Spleen (tissue), 7 donors: ENCODE measurements around the gene SLC39A10.

ENCODE experiments used
- POLR2AphosphoS5 ChIP-seq, 3 donors: sonication (generic); formaldehyde crosslinking; IDR thresholded peaks; one replicate each; pipeline ENCODE4 v1.5.1; 2017; ENCODE audit warnings: antibody characterized with exemption in 3 of 3
- TF ChIP-seq, protein P1 (sequence below), 11 experiments: fragments of 200-600 bp in 7 of 11; fragments of 450-650 bp in 4 of 11; sonication (generic) in 4 of 11; IDR thresholded peaks in 8 of 11; conservative IDR thresholded peaks in 3 of 11; 1 replicate in 7 of 11; 2 replicates in 4 of 11; pipeline versions ENCODE4 v1.4.0 to v1.8.0; 2016 to 2021; ENCODE audit warnings: antibody characterized with exemption in 11 of 11, inconsistent platforms in 4 of 11, mild to moderate bottlenecking in 1 of 11
- donor health status: DM: no; HTN: no; CAD: no; lungs with moderate emphysema.
- donor health status: DM: no; HTN: no; CAD: no.
- donor health status: DM: no; HTN: no; CAD: no.

DNA sequence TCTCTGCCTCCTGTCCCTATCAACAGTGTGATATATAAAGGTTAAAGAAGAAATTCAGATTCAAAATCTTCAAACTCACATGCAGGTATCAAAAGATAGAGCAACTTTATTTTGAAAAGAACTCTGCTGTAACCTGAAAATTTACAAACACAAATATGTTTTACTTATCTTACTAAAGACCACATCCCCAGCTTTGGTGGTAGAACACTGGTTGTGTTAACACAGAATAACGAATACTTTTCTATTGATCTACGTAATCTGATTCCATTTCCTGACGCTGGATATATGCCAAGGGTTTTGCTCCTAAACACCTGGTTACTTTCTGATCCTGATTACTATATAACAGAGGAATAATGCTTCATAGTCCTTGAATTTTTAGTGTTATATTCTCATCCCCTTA lies 23.1 kb upstream of the SLC39A10 start:
- no peak for TF ChIP-seq POLR2AphosphoS5 (IDR thresholded peaks at IDR 0.05)
- TF ChIP-seq, protein P1, sequence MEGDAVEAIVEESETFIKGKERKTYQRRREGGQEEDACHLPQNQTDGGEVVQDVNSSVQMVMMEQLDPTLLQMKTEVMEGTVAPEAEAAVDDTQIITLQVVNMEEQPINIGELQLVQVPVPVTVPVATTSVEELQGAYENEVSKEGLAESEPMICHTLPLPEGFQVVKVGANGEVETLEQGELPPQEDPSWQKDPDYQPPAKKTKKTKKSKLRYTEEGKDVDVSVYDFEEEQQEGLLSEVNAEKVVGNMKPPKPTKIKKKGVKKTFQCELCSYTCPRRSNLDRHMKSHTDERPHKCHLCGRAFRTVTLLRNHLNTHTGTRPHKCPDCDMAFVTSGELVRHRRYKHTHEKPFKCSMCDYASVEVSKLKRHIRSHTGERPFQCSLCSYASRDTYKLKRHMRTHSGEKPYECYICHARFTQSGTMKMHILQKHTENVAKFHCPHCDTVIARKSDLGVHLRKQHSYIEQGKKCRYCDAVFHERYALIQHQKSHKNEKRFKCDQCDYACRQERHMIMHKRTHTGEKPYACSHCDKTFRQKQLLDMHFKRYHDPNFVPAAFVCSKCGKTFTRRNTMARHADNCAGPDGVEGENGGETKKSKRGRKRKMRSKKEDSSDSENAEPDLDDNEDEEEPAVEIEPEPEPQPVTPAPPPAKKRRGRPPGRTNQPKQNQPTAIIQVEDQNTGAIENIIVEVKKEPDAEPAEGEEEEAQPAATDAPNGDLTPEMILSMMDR (IDR thresholded peaks at IDR 0.05 in 8 of 11, conservative IDR thresholded peaks at IDR 0.05 in 3 of 11) = no peak
